ENCODE data around the gene BCKDHB.
A peak's percentile ranks its signal among the peaks of the same experiment; 100 is the strongest.

The BCKDHB gene

GRCh38 chr6:80338201-80338836 lies 231.8 kb downstream of the BCKDHB start:
- peak; percentile 57 for DNase-seq

DNA sequence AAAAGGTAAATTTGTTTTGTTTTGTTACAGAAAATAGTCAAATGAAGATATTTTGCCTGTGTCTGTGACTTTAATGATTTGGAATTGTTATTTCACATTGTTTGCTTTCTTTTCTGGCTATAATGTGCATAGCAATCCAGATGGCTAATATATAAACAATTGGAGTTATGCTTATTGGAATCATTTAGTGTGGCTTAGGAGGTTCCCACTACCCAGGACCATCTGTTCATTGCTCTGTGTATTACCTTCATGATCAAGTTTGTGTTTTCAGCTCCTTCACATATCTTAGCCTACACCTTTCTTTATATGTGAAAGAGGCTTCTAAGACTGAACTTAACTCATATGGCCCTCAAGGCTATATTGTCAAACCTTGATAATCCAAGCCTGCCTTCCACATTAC lies 232.9 kb downstream of the BCKDHB start:
- no peak for DNase-seq

- DNase-seq: no peak
Observed at GRCh38 chr6:80340280-80340679, 233.8 kb downstream of the BCKDHB start.

DNA sequence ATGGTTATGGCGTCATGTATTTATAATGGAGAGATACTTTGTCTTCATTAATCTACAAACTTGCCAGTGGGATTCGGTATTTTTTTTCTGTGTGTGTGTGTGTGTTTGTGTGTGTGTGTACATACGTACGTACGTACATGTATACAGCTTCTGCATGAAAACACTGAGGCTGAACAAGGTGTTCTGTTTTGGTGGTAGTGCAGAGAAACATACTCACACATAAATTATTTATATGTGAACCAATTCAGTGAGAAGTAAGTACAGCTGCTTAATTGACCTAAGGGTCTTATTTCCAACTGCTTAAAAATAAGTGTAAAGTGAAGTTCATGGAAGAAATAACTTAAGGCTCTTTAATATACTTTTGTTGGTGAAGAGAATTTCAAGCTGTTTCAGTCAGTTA lies 234.2 kb downstream of the BCKDHB start:
- DNase-seq: no peak

- DNase-seq: no peak
Observed at GRCh38 chr6:80341330-80341729, 234.9 kb downstream of the BCKDHB start.

GRCh38 chr6:80343511-80343910 lies 237.0 kb downstream of the BCKDHB start:
- no peak for DNase-seq

GRCh38 chr6:80347101-80347500 lies 240.6 kb downstream of the BCKDHB start:
- no peak for DNase-seq

DNA sequence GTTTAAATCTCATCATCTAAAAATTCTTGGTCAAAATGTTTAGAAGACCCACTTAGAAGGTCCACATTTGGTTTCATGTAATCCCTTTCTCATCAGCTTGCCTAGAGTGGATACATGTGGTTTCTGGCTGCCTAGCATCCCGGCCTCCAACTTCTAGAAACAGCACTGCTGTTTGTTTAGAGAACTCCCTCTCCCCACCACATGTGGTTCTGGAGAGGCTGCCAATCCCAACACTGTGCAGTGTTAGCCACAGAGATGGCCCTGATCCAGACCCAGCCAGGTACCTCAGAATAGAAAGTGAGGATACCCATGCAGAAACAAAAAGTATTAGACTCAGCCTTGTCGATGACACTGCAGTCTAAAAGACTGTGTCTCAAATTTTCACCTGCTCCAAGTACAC lies 241.8 kb downstream of the BCKDHB start:
- DNase-seq: no peak

- DNase-seq: no peak
Observed at GRCh38 chr6:80356000-80356399, 249.5 kb downstream of the BCKDHB start.

DNA sequence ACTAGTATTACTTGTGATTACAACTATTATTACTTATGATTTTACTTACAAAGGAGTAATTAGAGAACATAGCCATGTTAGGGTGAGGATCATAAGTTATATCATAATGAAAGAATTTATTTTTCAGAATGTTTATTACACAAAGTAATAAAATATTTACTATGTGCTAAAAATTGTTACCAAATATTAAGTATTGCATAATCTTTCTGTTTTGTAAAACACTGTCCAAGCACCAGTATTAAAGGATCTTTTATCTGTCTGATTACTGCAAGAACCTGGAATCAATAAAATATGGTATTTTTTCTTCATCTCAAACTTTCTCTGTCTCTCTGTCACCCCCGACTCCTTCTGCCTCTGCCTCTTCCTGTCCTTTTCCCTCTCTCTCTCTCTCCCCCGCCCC lies 250.1 kb downstream of the BCKDHB start:
- DNase-seq: no peak

- DNase-seq: no peak
Observed at GRCh38 chr6:80357081-80357480, 250.6 kb downstream of the BCKDHB start.

DNA sequence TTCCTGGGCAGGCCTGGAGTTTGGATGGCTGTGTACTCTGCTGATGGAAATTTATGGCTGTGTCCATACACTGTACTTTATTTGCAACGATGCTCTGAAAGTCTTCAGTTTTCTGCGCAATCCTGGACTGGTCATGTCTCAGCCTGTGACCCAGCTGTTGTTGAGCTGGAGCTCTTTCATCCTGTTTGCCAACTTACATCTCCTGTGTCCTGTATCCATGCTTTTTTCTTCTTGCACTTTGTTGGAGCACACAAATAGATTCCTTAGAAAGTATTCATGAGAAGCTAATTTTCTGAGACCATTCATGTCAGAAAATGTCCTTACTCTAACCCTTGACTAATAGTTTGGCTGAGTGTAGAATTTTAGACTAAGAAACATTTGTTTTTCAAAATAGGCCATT lies 251.2 kb downstream of the BCKDHB start:
- no peak for DNase-seq

DNA sequence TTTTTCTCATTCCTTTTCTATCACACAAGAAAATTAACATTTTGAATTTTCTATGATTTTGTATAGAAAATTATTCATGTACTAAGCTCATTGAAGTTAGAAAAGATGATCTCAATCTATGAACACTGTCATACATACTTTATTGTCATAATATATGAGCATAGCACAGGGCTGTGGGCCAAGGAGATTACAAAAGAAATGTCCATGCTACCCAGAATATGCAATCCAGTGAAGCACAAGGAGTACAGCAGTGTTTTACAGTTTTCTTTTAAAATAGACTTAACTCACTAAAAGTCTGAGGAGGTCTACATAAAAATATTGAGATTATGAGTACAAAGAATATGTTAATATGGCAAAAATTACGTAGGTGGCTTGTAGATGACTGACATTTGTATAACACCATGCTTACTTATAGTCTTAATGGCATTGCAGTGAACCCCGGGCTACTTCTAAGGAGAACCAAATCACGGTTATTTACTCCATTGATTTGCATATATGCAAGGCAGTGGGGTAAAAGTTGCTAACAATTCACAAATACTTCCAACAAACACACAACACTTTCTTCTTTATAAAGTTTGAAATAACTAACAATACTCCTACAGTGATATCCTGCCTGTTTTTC lies 257.1 kb downstream of the BCKDHB start:
- DNase-seq: no peak

- no peak for DNase-seq
Observed at GRCh38 chr6:80364149-80364548, 257.7 kb downstream of the BCKDHB start.

GRCh38 chr6:80366051-80366450 lies 259.6 kb downstream of the BCKDHB start:
- DNase-seq: no peak

GRCh38 chr6:80366714-80367113 lies 260.2 kb downstream of the BCKDHB start:
- DNase-seq: no peak

- DNase-seq: no peak
Observed at GRCh38 chr6:80376411-80376810, 269.9 kb downstream of the BCKDHB start.

DNA sequence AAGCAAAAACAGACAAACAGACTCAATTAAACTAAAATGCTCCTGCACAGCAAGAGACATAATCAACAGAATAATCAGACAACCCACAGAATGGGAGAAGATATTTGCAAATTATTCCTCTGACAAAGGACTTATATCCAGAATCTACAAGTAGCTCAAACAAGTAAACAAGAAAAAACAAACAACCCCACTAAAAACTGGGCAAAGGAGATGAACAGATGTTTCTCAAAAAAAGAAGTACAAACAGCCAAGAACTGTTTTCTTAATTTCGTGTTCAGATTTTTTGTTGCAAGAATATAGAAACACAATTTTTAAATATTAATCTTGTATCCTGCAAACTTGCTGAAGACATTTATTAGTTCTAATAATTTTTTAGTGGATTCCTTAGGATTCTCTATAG lies 274.1 kb downstream of the BCKDHB start:
- DNase-seq: no peak

- DNase-seq: no peak
Observed at GRCh38 chr6:80382811-80383210, 276.3 kb downstream of the BCKDHB start.

- no peak for DNase-seq
Observed at GRCh38 chr6:80388507-80388906, 282.0 kb downstream of the BCKDHB start.

All from CD4-positive, alpha-beta T cell treated with Interleukin-12 subunit alpha and Interleukin-12 subunit beta, for 1 hour (primary cell).